Ascending aorta (tissue), 2 donors: ENCODE data around the gene PRRG1. TPM values are rescaled to one million over a fixed set of nuclear protein-coding genes. Genes with fewer than 3 reads are reported as not detected.

Experiments used
- DNase-seq, 2 donors: peaks; one replicate each; pipeline ENCODE4 v3.0.0-alpha.2; 2019; ENCODE audit warnings: low spot score in 2 of 2
- H3K27ac ChIP-seq, 2 donors: fragments of 200-600 bp; sonication (generic); one replicate each; pipeline ENCODE4 v1.5.1; 2016 to 2017; ENCODE audit warnings: mild to moderate bottlenecking in 1 of 2
- H3K27me3 ChIP-seq: fragments of 200-600 bp; sonication (generic); one replicate; pipeline ENCODE4 v1.5.1; 2017
- H3K36me3 ChIP-seq, 2 donors: fragments of 200-600 bp; sonication (generic); one replicate each; pipeline ENCODE4 v1.5.1; 2016
- H3K4me1 ChIP-seq, 2 donors: fragments of 200-600 bp; sonication (generic); one replicate each; pipeline ENCODE4 v1.5.1; 2016 to 2017; ENCODE audit warnings: mild to moderate bottlenecking in 1 of 2
- H3K4me3 ChIP-seq, 2 donors: fragments of 200-600 bp; sonication (generic); one replicate each; pipeline ENCODE4 v1.5.1; 2016 to 2017; ENCODE audit warnings: mild to moderate bottlenecking in 1 of 2
- H3K9me3 ChIP-seq, 2 donors: fragments of 200-600 bp; sonication (generic); one replicate each; pipeline ENCODE4 v1.5.1; 2016
- intact Hi-C: fragments of 100-400 bp; cut with DNase I; formaldehyde crosslinking; loops from one replicate; pipeline ENCODE4 v1.15.1; 2023
- total RNA-seq: library from RNA; depleted of rRNA; stranded (reverse); fragments of >200 nt; gene quantifications from one replicate; pipeline ENCODE4 v1.1.0, GENCODE V29; 2016
- TF ChIP-seq, protein P1 (sequence below), 3 experiments: fragments of 200-600 bp in 2 of 3; fragments of 450-650 bp in 1 of 3; sonication (generic) in 2 of 3; IDR thresholded peaks; one replicate each; pipeline ENCODE4 v1.5.1; 2016 to 2019; ENCODE audit warnings: antibody characterized with exemption in 3 of 3, mild to moderate bottlenecking in 1 of 3, moderate library complexity in 1 of 3

PRRG1 gene
- total RNA-seq, 1 donor from 2014 or later: 3.9 TPM

DNA sequence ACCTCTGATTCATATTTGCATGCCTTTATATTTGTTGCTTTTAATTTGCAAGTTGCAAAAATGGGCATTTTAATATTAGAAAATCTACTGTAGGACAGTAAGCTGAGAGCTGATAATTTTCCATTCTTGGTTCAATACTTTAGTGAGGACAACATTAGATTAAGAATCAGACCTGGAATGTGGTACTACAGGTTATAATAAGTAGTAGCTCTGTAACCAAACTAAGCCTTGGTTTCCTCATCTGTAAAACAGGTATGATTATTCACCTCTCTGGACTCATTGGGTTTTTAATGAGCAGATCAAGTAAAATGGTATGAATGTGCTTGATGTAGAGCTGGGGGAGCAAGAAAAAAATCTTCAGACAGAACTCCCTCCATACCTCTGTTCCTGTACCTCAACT, 31.1 kb downstream of the PRRG1 start:
- TF ChIP-seq, protein P1, sequence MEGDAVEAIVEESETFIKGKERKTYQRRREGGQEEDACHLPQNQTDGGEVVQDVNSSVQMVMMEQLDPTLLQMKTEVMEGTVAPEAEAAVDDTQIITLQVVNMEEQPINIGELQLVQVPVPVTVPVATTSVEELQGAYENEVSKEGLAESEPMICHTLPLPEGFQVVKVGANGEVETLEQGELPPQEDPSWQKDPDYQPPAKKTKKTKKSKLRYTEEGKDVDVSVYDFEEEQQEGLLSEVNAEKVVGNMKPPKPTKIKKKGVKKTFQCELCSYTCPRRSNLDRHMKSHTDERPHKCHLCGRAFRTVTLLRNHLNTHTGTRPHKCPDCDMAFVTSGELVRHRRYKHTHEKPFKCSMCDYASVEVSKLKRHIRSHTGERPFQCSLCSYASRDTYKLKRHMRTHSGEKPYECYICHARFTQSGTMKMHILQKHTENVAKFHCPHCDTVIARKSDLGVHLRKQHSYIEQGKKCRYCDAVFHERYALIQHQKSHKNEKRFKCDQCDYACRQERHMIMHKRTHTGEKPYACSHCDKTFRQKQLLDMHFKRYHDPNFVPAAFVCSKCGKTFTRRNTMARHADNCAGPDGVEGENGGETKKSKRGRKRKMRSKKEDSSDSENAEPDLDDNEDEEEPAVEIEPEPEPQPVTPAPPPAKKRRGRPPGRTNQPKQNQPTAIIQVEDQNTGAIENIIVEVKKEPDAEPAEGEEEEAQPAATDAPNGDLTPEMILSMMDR (IDR thresholded peaks at IDR 0.05): no peak
- no peaks in the 10 kb centered on the region for H3K27me3 ChIP-seq
- H3K9me3 ChIP-seq: no peaks in the 10 kb centered on the region
- no peak overlapping the region for H3K27ac ChIP-seq
- no peaks in the 10 kb centered on the region for H3K36me3 ChIP-seq
- H3K4me3 ChIP-seq: no peak overlapping the region
- intact Hi-C loops: no loop called here
- no peak for DNase-seq
- no peaks in the 10 kb centered on the region for H3K4me1 ChIP-seq

DNA sequence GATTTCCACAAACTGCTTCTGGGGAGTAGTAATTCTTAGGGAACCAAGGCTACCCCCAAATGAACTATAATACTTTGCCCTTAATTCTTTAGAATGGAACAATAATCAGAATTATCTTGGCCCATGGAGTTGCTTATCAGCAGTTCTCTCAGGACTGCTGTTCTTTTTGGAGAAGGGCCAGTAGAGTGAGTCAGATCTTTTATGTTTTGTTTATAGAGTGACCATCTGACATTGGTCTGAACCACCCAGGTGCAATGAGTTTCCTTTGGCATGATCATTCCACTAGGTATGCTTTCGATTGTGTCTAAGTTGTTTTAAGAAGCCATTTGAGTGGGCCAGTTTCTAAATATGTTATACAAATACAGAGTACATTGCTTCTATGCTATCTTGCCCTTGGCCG, 31.8 kb downstream of the PRRG1 start:
- Histone ChIP-seq H3K4me3 (no peak overlapping the region), H3K27ac (no peak overlapping the region), H3K36me3 (no peaks in the 10 kb centered on the region), H3K4me1 (no peaks in the 10 kb centered on the region), H3K9me3 (no peaks in the 10 kb centered on the region), H3K27me3 (no peaks in the 10 kb centered on the region)
- TF ChIP-seq, protein P1 (IDR thresholded peaks at IDR 0.05): no peak
- intact Hi-C loops: no loop called here
- DNase-seq: no peak

DNA sequence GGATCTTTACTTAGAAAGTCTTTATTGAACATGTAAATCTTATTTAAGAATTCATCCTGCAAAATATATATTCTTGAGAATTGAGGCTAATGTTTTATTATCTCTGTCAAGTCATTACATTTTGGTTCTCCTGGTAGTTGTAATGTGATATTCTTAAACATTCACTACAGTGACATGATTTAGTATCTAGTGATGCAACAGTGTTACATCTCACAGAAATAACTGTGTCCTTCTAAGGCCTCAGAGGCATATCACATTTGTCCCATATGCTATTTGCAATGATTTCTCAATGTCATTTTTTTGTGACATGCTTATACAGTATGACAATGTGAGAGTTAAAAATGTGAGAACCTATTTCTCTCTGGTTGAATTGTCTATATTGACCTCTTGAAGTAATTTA, 34.1 kb downstream of the PRRG1 start:
- DNase-seq: no peak
- Histone ChIP-seq H3K27ac (no peak overlapping the region), H3K9me3 (peaks cover 0 to 11% of the 10 kb centered on the region in 2 donors), H3K36me3 (no peaks in the 10 kb centered on the region), H3K4me3 (no peak overlapping the region), H3K4me1 (no peaks in the 10 kb centered on the region), H3K27me3 (no peaks in the 10 kb centered on the region)
- TF ChIP-seq, protein P1 (IDR thresholded peaks at IDR 0.05): no peak
- intact Hi-C loops: no loop called here

DNA sequence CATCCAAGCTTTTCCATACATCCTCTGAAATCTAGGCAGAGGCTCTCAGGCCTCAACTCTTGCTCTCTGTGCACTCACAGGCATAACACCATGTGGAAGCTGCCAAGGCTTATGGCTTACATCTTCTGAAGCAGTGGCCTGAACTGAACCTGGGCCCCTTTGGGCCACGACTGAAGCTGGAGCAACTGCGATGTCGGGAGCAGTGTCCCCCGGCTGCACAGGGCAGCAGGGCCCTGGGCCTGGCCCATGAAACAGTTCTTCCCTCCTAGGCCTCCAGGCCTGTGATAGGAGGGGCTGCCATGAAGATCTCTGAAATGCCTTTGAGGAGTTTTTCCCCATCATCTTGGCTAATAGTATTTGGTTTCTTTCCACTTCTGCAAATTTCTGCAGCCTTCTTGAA, 39.2 kb downstream of the PRRG1 start:
- Histone ChIP-seq H3K36me3 (no peaks in the 10 kb centered on the region), H3K27me3 (no peaks in the 10 kb centered on the region), H3K4me1 (no peaks in the 10 kb centered on the region), H3K9me3 (peaks cover 0 to 19% of the 10 kb centered on the region in 2 donors), H3K4me3 (no peak overlapping the region), H3K27ac (no peak overlapping the region)
- TF ChIP-seq, protein P1 (IDR thresholded peaks at IDR 0.05): no peak
- intact Hi-C loops: no loop called here
- DNase-seq: no peak

DNA sequence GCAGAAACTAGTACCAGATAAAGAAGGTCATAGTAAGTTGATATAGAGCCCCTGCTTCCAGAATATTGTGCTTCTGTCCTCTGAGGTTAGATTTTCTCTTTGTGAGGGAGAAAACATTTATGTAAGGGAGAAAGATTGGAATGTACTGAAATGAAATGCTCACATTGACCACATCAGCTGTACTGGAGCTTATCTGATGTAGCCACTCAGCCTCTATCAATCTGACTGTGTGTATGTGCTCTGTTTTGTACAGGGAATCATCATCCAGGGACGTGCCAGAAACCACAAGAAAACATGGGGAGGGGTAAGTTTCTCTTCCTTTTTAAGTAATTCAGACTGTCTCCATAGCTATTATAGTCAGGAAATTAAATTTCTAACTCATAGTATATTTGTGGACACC, 56.8 kb downstream of the PRRG1 start:
- intact Hi-C loops: no loop called here
- H3K4me1 ChIP-seq: no peaks in the 10 kb centered on the region
- no peaks in the 10 kb centered on the region for H3K9me3 ChIP-seq

More for the DNA sequence above, 56.8 kb downstream of the PRRG1 start:
- DNase-seq: no peak
- no peaks in the 10 kb centered on the region for H3K36me3 ChIP-seq
- no peaks in the 10 kb centered on the region for H3K27me3 ChIP-seq
- H3K27ac ChIP-seq: no peak overlapping the region
- H3K4me3 ChIP-seq: no peak overlapping the region
- TF ChIP-seq, protein P1 (IDR thresholded peaks at IDR 0.05): no peak
